ENCODE results near the gene GP1BA.
A peak's percentile ranks its signal among the peaks of the same experiment; 100 is the strongest.

GP1BA gene

DNA sequence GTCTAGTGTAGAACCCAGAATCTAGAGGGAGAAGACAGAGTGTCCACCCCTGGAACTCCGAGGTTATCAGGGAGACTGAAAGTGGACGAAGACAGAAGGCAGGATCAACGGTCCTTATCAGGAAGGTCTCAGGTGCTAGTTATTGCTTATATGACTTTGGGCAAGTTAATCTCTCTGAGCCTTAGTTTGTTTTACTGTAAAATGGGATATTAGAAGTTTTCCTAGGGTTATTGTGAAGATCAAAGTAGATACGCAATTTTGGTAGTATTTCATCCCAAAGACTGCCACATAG is 9.2 kb downstream of the GP1BA start:
- Histone ChIP-seq H3K9me3 (ENCODE audit: control insufficient read depth, insufficient read depth, low read length) (no peaks in the 10 kb centered on the region), H3K36me3 (ENCODE audit: control insufficient read depth, insufficient read depth, low read length) (peaks cover 59% of the 10 kb centered on the region), H3K4me3 (ENCODE audit: low read depth, low read length) (peak overlapping the region; percentile 91)

GRCh38 chr17:4942760-4943508 is 10.9 kb downstream of the GP1BA start:
- H3K9ac ChIP-seq (ENCODE audit: low read depth, low read length): no peak overlapping the region
- peaks cover 12% of the 10 kb centered on the region for H3K4me1 ChIP-seq (ENCODE audit: control insufficient read depth, insufficient read depth, low read length)
- H3K4me3 ChIP-seq (ENCODE audit: low read depth, low read length): no peak overlapping the region
- no peaks in the 10 kb centered on the region for H3K9me3 ChIP-seq (ENCODE audit: control insufficient read depth, insufficient read depth, low read length)
- H3K27me3 ChIP-seq (ENCODE audit: control insufficient read depth, insufficient read depth, low read length): no peaks in the 10 kb centered on the region
- H3K36me3 ChIP-seq (ENCODE audit: control insufficient read depth, insufficient read depth, low read length): peaks cover 50% of the 10 kb centered on the region

More for the DNA sequence above, 9.2 kb downstream of the GP1BA start:
- Histone ChIP-seq H3K9ac (ENCODE audit: low read depth, low read length) (peak overlapping the region; percentile 99), H3K27me3 (ENCODE audit: control insufficient read depth, insufficient read depth, low read length) (no peaks in the 10 kb centered on the region), H3K4me1 (ENCODE audit: control insufficient read depth, insufficient read depth, low read length) (peaks cover 10% of the 10 kb centered on the region)

- Histone ChIP-seq H3K36me3 (ENCODE audit: control insufficient read depth, insufficient read depth, low read length) (peaks cover 48% of the 10 kb centered on the region), H3K9me3 (ENCODE audit: control insufficient read depth, insufficient read depth, low read length) (no peaks in the 10 kb centered on the region), H3K27me3 (ENCODE audit: control insufficient read depth, insufficient read depth, low read length) (no peaks in the 10 kb centered on the region), H3K4me1 (ENCODE audit: control insufficient read depth, insufficient read depth, low read length) (peaks cover 6% of the 10 kb centered on the region), H3K9ac (ENCODE audit: low read depth, low read length) (no peak overlapping the region), H3K4me3 (ENCODE audit: low read depth, low read length) (no peak overlapping the region)
Observed at GRCh38 chr17:4944163-4944553, 12.1 kb downstream of the GP1BA start.

- Histone ChIP-seq H3K9ac (ENCODE audit: low read depth, low read length) (no peak overlapping the region), H3K4me3 (ENCODE audit: low read depth, low read length) (no peak overlapping the region), H3K27me3 (ENCODE audit: control insufficient read depth, insufficient read depth, low read length) (no peaks in the 10 kb centered on the region), H3K4me1 (ENCODE audit: control insufficient read depth, insufficient read depth, low read length) (peaks cover 6% of the 10 kb centered on the region), H3K9me3 (ENCODE audit: control insufficient read depth, insufficient read depth, low read length) (no peaks in the 10 kb centered on the region), H3K36me3 (ENCODE audit: control insufficient read depth, insufficient read depth, low read length) (peaks cover 48% of the 10 kb centered on the region)
Observed at GRCh38 chr17:4944554-4945175, 12.6 kb downstream of the GP1BA start.

DNA sequence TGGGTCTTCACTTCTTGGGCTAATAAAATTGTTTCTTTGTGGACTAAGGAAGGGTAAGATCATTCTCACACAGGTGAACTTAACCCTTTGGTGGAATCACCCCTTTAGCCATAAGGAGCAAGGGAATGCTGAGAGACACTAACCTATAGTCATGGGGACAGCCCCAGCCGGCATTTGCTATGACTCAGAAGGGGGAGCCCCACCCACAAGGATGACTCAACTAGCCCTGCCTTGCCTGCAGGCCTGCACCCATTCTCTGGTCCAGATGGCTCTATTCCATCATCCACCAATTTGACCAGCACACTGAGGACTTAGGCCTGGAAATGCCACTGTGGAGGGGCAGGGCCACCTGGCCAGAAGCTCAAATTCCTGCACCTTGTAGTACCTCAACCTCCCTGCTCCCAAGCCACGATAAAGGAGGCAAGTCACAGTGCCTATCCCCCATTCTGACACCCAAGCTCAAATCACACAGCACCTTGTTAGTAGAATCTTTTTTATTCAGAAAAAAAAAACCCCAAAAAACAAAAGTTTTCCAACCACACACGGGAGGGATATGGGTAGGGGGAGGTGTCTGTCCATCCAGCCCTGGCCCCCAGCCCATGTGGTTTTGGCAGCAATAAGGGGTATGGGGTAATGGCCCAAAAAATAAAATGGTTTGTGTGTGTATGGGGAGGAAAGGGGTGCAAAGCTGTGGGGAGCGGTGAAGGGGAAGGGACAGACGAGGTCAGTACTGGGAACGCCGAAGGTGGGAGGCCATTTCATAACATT is 13.3 kb downstream of the GP1BA start:
- Histone ChIP-seq H3K9me3 (ENCODE audit: control insufficient read depth, insufficient read depth, low read length) (no peaks in the 10 kb centered on the region), H3K4me1 (ENCODE audit: control insufficient read depth, insufficient read depth, low read length) (peaks cover 6% of the 10 kb centered on the region), H3K4me3 (ENCODE audit: low read depth, low read length) (peak overlapping the region; percentile 62), H3K9ac (ENCODE audit: low read depth, low read length) (no peak overlapping the region), H3K27me3 (ENCODE audit: control insufficient read depth, insufficient read depth, low read length) (no peaks in the 10 kb centered on the region), H3K36me3 (ENCODE audit: control insufficient read depth, insufficient read depth, low read length) (peaks cover 48% of the 10 kb centered on the region)

- H3K9ac ChIP-seq (ENCODE audit: low read depth, low read length): no peak overlapping the region
- H3K4me3 ChIP-seq (ENCODE audit: low read depth, low read length): peak overlapping the region; percentile 62
- H3K27me3 ChIP-seq (ENCODE audit: control insufficient read depth, insufficient read depth, low read length): no peaks in the 10 kb centered on the region
- H3K9me3 ChIP-seq (ENCODE audit: control insufficient read depth, insufficient read depth, low read length): no peaks in the 10 kb centered on the region
- H3K36me3 ChIP-seq (ENCODE audit: control insufficient read depth, insufficient read depth, low read length): peaks cover 48% of the 10 kb centered on the region
- H3K4me1 ChIP-seq (ENCODE audit: control insufficient read depth, insufficient read depth, low read length): peaks cover 6% of the 10 kb centered on the region
Observed at GRCh38 chr17:4945944-4946280, 13.8 kb downstream of the GP1BA start.

GRCh38 chr17:4946312-4946976 is 14.4 kb downstream of the GP1BA start:
- Histone ChIP-seq H3K27me3 (ENCODE audit: control insufficient read depth, insufficient read depth, low read length) (no peaks in the 10 kb centered on the region), H3K4me1 (ENCODE audit: control insufficient read depth, insufficient read depth, low read length) (peaks cover 11% of the 10 kb centered on the region), H3K9me3 (ENCODE audit: control insufficient read depth, insufficient read depth, low read length) (no peaks in the 10 kb centered on the region), H3K9ac (ENCODE audit: low read depth, low read length) (peak overlapping the region; percentile 62), H3K36me3 (ENCODE audit: control insufficient read depth, insufficient read depth, low read length) (peaks cover 48% of the 10 kb centered on the region), H3K4me3 (ENCODE audit: low read depth, low read length) (peak overlapping the region; percentile 62)

GRCh38 chr17:4947010-4947410 is 14.9 kb downstream of the GP1BA start:
- peak overlapping the region; percentile 62 for H3K9ac ChIP-seq (ENCODE audit: low read depth, low read length)
- H3K4me1 ChIP-seq (ENCODE audit: control insufficient read depth, insufficient read depth, low read length): peaks cover 15% of the 10 kb centered on the region
- H3K36me3 ChIP-seq (ENCODE audit: control insufficient read depth, insufficient read depth, low read length): peaks cover 48% of the 10 kb centered on the region
- H3K4me3 ChIP-seq (ENCODE audit: low read depth, low read length): peak overlapping the region; percentile 62
- no peaks in the 10 kb centered on the region for H3K9me3 ChIP-seq (ENCODE audit: control insufficient read depth, insufficient read depth, low read length)
- H3K27me3 ChIP-seq (ENCODE audit: control insufficient read depth, insufficient read depth, low read length): no peaks in the 10 kb centered on the region

DNA sequence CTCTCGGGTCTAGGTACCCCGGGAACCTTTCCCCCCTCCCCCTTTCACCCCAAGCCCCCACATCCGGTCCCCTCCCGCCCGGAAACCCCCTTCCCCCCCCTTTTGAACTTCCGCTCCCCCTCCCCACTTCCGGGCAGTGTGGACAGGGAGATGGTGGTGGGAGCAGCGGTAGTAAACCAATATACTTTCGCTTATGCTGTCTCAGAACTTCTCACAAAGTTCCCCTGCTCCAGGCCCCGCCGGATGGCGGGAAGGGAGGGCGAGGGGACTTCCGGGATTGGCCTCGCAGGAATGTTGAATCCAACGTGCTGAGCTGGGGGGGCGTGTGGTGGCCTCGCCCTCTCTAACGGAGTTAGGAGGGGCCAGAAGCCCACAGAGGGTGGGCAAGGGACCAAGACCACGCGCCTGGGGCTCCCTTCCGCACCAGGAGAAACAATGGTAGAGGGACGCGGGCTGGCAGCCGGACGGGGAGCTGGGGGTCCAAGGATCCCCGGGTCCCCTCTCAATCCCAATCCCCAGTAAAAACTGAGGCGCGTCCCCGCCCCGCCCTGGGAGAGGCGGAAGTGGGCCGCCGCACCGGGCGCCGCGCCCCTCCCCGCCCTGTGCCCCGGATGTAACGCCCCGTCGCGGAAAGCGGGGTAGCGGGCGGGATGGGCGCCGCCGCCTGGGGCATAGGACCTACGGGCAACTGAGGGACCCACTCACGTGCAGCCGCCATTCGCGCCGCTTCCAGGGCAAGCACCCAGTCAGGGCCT is 15.5 kb downstream of the GP1BA start:
- no peaks in the 10 kb centered on the region for H3K9me3 ChIP-seq (ENCODE audit: control insufficient read depth, insufficient read depth, low read length)
- peaks cover 15% of the 10 kb centered on the region for H3K4me1 ChIP-seq (ENCODE audit: control insufficient read depth, insufficient read depth, low read length)
- H3K9ac ChIP-seq (ENCODE audit: low read depth, low read length): peak overlapping the region; percentile 94
- H3K4me3 ChIP-seq (ENCODE audit: low read depth, low read length): peak overlapping the region; percentile 62
- peaks cover 46% of the 10 kb centered on the region for H3K36me3 ChIP-seq (ENCODE audit: control insufficient read depth, insufficient read depth, low read length)
- H3K27me3 ChIP-seq (ENCODE audit: control insufficient read depth, insufficient read depth, low read length): no peaks in the 10 kb centered on the region

- Histone ChIP-seq H3K9me3 (ENCODE audit: control insufficient read depth, insufficient read depth, low read length) (no peaks in the 10 kb centered on the region), H3K4me3 (ENCODE audit: low read depth, low read length) (peak within 1 kb of the TSS; percentile 62), H3K4me1 (ENCODE audit: control insufficient read depth, insufficient read depth, low read length) (peaks cover 15% of the 10 kb centered on the region), H3K36me3 (ENCODE audit: control insufficient read depth, insufficient read depth, low read length) (peaks cover 38% of the 10 kb centered on the region), H3K27me3 (ENCODE audit: control insufficient read depth, insufficient read depth, low read length) (no peaks in the 10 kb centered on the region), H3K9ac (ENCODE audit: low read depth, low read length) (peak within 1 kb of the TSS; percentile 94)
Observed at GRCh38 chr17:4948166-4948930, 16.3 kb downstream of the GP1BA start, which contains the start of gene PFN1. Gene PFN1, minus strand, starts transcription at chr17:4948530. Its CDS starts 136 bp downstream, at chr17:4948394.

All from iPS-15b (cell line).